ENCODE data around the gene DCST2. TPM values are rescaled to one million over a fixed set of nuclear protein-coding genes. Genes with fewer than 3 reads are reported as not detected.

Gene DCST2
- polyA plus RNA-seq, 6 donors from 2014 or later = not detected

GRCh38 chr1:154971341-154971998 lies 62.1 kb downstream of the DCST2 start:
- Mint-ChIP-seq H3K27me3 (no peaks in the 10 kb centered on the region), H3K4me3 (peak overlapping the region in 1 of 8 donors; percentile 53), H3K36me3 (no peaks in the 10 kb centered on the region), H3K4me1 (peaks cover 10 to 36% (median 23%) of the 10 kb centered on the region in 3 donors), H3K27ac (peak overlapping the region in 1 of 6 donors; percentile 79), H3K9me3 (no peaks in the 10 kb centered on the region)
- DNase-seq (no peak), ATAC-seq (ENCODE audit: low read depth in 2 of 2) (no peak)

GRCh38 chr1:154970631-154971340 lies 62.8 kb downstream of the DCST2 start, which contains the start of gene SHC1:
Gene SHC1, minus strand, starts transcription at chr1:154970747. Its CDS starts 221 bp downstream, at chr1:154970526.
- H3K36me3 Mint-ChIP-seq = no peaks in the 10 kb centered on the region
- no peak for ATAC-seq (ENCODE audit: low read depth in 2 of 2)
- H3K4me3 Mint-ChIP-seq = peak within 1 kb of the TSS in 1 of 8 donors; percentile 53

GRCh38 chr1:154969860-154970452 lies 63.6 kb downstream of the DCST2 start:
- no peaks in the 10 kb centered on the region for H3K36me3 Mint-ChIP-seq
- ATAC-seq (ENCODE audit: low read depth in 2 of 2) (no peak), DNase-seq (no peak)
- H3K4me1 Mint-ChIP-seq = peaks cover 7 to 34% (median 28%) of the 10 kb centered on the region in 3 donors
- no peaks in the 10 kb centered on the region for H3K27me3 Mint-ChIP-seq
- no peaks in the 10 kb centered on the region for H3K9me3 Mint-ChIP-seq
- no peak overlapping the region for H3K4me3 Mint-ChIP-seq
- peak overlapping the region in 2 of 6 donors; percentile 61 to 79 for H3K27ac Mint-ChIP-seq

More at GRCh38 chr1:154970631-154971340, 62.8 kb downstream of the DCST2 start, which contains the start of gene SHC1:
- Mint-ChIP-seq H3K9me3 (no peaks in the 10 kb centered on the region), H3K27ac (peak within 1 kb of the TSS in 3 of 6 donors; percentile 61 to 83 (median 79)), H3K27me3 (no peaks in the 10 kb centered on the region), H3K4me1 (peaks cover 7 to 34% (median 23%) of the 10 kb centered on the region in 3 donors)
- DNase-seq = no peak

- ATAC-seq (ENCODE audit: low read depth in 2 of 2) = no peak
- Mint-ChIP-seq H3K9me3 (no peaks in the 10 kb centered on the region), H3K4me1 (peaks cover 7 to 34% (median 28%) of the 10 kb centered on the region in 3 donors), H3K27me3 (no peaks in the 10 kb centered on the region), H3K36me3 (no peaks in the 10 kb centered on the region), H3K4me3 (no peak overlapping the region), H3K27ac (peak overlapping the region in 3 of 6 donors; percentile 73 to 82 (median 79))
- no peak for DNase-seq
These were observed 64.3 kb downstream of the DCST2 start for GRCh38 chr1:154969246-154969645.

GRCh38 chr1:154968731-154969130 lies 64.8 kb downstream of the DCST2 start:
- Mint-ChIP-seq H3K4me1 (peaks cover 11 to 37% (median 33%) of the 10 kb centered on the region in 3 donors), H3K36me3 (peaks cover 0 to 4% of the 10 kb centered on the region in 2 donors), H3K27me3 (no peaks in the 10 kb centered on the region), H3K27ac (peak overlapping the region in 4 of 6 donors; percentile 11 to 82 (median 76)), H3K4me3 (no peak overlapping the region), H3K9me3 (no peaks in the 10 kb centered on the region)
- DNase-seq = no peak
- ATAC-seq (ENCODE audit: low read depth in 2 of 2) = no peak

Other genes with a start within 250 kb of the DCST2 start
- under 1 TPM in 1 of 6 donors, not detected in 5; 0.03 TPM for gene KCNN3, start 163.5 kb downstream of the DCST2 start, polyA plus RNA-seq (ENCODE audit: low read depth in 6 of 6)
- 10 to 100 TPM; 30.8 to 45.7 (median 33.3) TPM for gene PMVK, start 97.1 kb downstream of the DCST2 start, polyA plus RNA-seq (ENCODE audit: low read depth in 6 of 6)
- gene PBXIP1, start 77.7 kb downstream of the DCST2 start, polyA plus RNA-seq (ENCODE audit: low read depth in 6 of 6) = 10 to 100 TPM; 36.2 to 77.3 (median 69.5) TPM
- 10 to 100 TPM in 5 of 6 donors, 1 to 10 TPM in 1; 10.0 to 45.1 (median 29.4) TPM for gene PYGO2, start 72.0 kb downstream of the DCST2 start, polyA plus RNA-seq (ENCODE audit: low read depth in 6 of 6)
- gene SHC1, start 63.0 kb downstream of the DCST2 start, polyA plus RNA-seq (ENCODE audit: low read depth in 6 of 6) = 10 to 100 TPM; 23.3 to 34.0 (median 26.3) TPM
- gene CKS1B, start 59.1 kb downstream of the DCST2 start, polyA plus RNA-seq (ENCODE audit: low read depth in 6 of 6) = 100 to 1,000 TPM; 117 to 196 (median 131) TPM
- 10 to 100 TPM; 37.0 to 57.0 (median 49.4) TPM for gene FLAD1, start 50.4 kb downstream of the DCST2 start, polyA plus RNA-seq (ENCODE audit: low read depth in 6 of 6)
- gene LENEP, start 40.2 kb downstream of the DCST2 start, polyA plus RNA-seq (ENCODE audit: low read depth in 6 of 6) = not detected
- 1 to 10 TPM in 5 of 6 donors, not detected in 1; 2.2 to 5.5 (median 2.7) TPM for gene ZBTB7B, start 31.0 kb downstream of the DCST2 start, polyA plus RNA-seq (ENCODE audit: low read depth in 6 of 6)
- not detected for gene DCST1, start within 50 bp of the DCST2 start, polyA plus RNA-seq (ENCODE audit: low read depth in 6 of 6)
- 1 to 10 TPM; 2.8 to 8.8 (median 7.0) TPM for gene ADAM15, start 17.5 kb upstream of the DCST2 start, polyA plus RNA-seq (ENCODE audit: low read depth in 6 of 6)
- gene EFNA4, start 30.0 kb upstream of the DCST2 start, polyA plus RNA-seq (ENCODE audit: low read depth in 6 of 6) = 1 to 10 TPM in 5 of 6 donors, not detected in 1; 2.6 to 6.0 (median 3.3) TPM
- 1 to 10 TPM in 3 of 6 donors, under 1 TPM in 2, not detected in 1; 0.54 to 2.9 (median 2.1) TPM for gene EFNA3, start 45.1 kb upstream of the DCST2 start, polyA plus RNA-seq (ENCODE audit: low read depth in 6 of 6)
- gene EFNA1, start 94.1 kb upstream of the DCST2 start, polyA plus RNA-seq (ENCODE audit: low read depth in 6 of 6) = under 1 TPM in 3 of 6 donors, not detected in 3; 0.18 to 0.82 (median 0.56) TPM
- gene SLC50A1, start 102.1 kb upstream of the DCST2 start, polyA plus RNA-seq (ENCODE audit: low read depth in 6 of 6) = 100 to 1,000 TPM; 152 to 273 (median 201) TPM
- 100 to 1,000 TPM in 1 of 6 donors, 10 to 100 TPM in 5; 77.4 to 100 (median 90.5) TPM for gene DPM3, start 106.8 kb upstream of the DCST2 start, polyA plus RNA-seq (ENCODE audit: low read depth in 6 of 6)
- 100 to 1,000 TPM; 340 to 379 (median 354) TPM for gene KRTCAP2, start 139.5 kb upstream of the DCST2 start, polyA plus RNA-seq (ENCODE audit: low read depth in 6 of 6)
- under 1 TPM in 2 of 6 donors, not detected in 4; 0.13 to 0.35 TPM for gene TRIM46, start 140.1 kb upstream of the DCST2 start, polyA plus RNA-seq (ENCODE audit: low read depth in 6 of 6)
- 1 to 10 TPM; 1.1 to 3.9 (median 2.2) TPM for gene THBS3, start 174.1 kb upstream of the DCST2 start, polyA plus RNA-seq (ENCODE audit: low read depth in 6 of 6)
- gene MTX1, start 174.9 kb upstream of the DCST2 start, polyA plus RNA-seq (ENCODE audit: low read depth in 6 of 6) = 10 to 100 TPM; 35.5 to 49.1 (median 42.0) TPM
- gene ENTREP3, start 221.7 kb upstream of the DCST2 start, polyA plus RNA-seq (ENCODE audit: low read depth in 6 of 6) = 1 to 10 TPM in 3 of 6 donors, under 1 TPM in 3; 0.54 to 1.7 (median 1.2) TPM
- 100 to 1,000 TPM; 100 to 142 (median 125) TPM for gene SCAMP3, start 228.6 kb upstream of the DCST2 start, polyA plus RNA-seq (ENCODE audit: low read depth in 6 of 6)
- gene CLK2, start 239.7 kb upstream of the DCST2 start, polyA plus RNA-seq (ENCODE audit: low read depth in 6 of 6) = 10 to 100 TPM; 11.6 to 28.2 (median 18.1) TPM
- under 1 TPM in 2 of 6 donors, not detected in 4; 0.08 to 0.33 TPM for gene HCN3, start 243.7 kb upstream of the DCST2 start, polyA plus RNA-seq (ENCODE audit: low read depth in 6 of 6)

All from naive B cell (primary cell).